22Rv1 (cell line): ENCODE data around the gene USP34.
"Not testable (repeated sequence)": the region's sequence is repeated elsewhere in the genome, so short reads cannot be mapped to it uniquely, and the experiment has no call there.

Source experiments
- ZFX ChIP-seq: fragments of 450-650 bp; IDR thresholded peaks from 2 replicates; pipeline ENCODE4 v1.6.1; 2017; ENCODE audit warnings: antibody characterized with exemption, borderline replicate concordance
- TF ChIP-seq, protein P1 (sequence below): fragments of 450-650 bp; IDR thresholded peaks from 2 replicates; pipeline ENCODE4 v1.5.1; 2017; ENCODE audit warnings: mild to moderate bottlenecking

DNA sequence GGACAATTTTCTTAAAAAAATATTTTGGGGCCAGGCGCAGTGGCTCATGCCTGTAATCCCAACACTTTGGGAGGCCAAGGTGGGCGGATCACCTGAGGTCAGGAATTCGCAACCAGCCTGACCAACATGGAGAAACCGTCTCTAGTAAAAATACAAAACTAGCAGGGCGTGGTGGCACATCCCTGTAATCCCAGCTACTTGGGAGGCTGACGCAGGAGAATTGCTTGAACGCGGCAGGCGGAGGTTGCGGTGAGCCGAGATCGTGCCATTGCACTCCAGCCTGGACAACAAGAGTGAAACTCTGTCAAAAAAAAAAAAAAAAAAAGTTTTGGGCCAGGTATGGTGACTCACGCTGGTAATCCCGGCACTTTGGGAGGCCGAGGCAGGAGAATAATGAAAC lies 276.2 kb downstream of the USP34 start:
- TF ChIP-seq, protein P1, sequence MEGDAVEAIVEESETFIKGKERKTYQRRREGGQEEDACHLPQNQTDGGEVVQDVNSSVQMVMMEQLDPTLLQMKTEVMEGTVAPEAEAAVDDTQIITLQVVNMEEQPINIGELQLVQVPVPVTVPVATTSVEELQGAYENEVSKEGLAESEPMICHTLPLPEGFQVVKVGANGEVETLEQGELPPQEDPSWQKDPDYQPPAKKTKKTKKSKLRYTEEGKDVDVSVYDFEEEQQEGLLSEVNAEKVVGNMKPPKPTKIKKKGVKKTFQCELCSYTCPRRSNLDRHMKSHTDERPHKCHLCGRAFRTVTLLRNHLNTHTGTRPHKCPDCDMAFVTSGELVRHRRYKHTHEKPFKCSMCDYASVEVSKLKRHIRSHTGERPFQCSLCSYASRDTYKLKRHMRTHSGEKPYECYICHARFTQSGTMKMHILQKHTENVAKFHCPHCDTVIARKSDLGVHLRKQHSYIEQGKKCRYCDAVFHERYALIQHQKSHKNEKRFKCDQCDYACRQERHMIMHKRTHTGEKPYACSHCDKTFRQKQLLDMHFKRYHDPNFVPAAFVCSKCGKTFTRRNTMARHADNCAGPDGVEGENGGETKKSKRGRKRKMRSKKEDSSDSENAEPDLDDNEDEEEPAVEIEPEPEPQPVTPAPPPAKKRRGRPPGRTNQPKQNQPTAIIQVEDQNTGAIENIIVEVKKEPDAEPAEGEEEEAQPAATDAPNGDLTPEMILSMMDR: not testable (repeated sequence)
- not testable (repeated sequence) for TF ChIP-seq ZFX
